ENCODE results near the gene DDTL. TPM values are rescaled to one million over a fixed set of nuclear protein-coding genes. Genes with fewer than 3 reads are reported as not detected.

Gene DDTL
- total and polyA plus RNA-seq, 2 of the 8 experiments (the other 6 are each of a cell fraction or from before 2014, with no cell fraction given): 2.1 to 3.1 TPM

- Histone ChIP-seq H3K4me1 (replicated peaks in 1 of 4; ENCODE audit: control insufficient read depth in 3 of 4, insufficient read depth in 4 of 4, low read length in 3 of 4) (no peaks in the 10 kb centered on the region; a peak in 2 of 7 replicates), H3K79me1 (ENCODE audit: low read depth, low read length) (no peaks in the 10 kb centered on the region), H4K5ac (ENCODE audit: insufficient read length, low read depth, low read length) (no peak overlapping the region), H3K18ac (ENCODE audit: extremely low read depth, low read length) (no peak overlapping the region), H3K23ac (ENCODE audit: insufficient read length) (no peak overlapping the region), H3K27ac (ENCODE audit: low read depth, low read length) (no peak overlapping the region), H2AFZ (ENCODE audit: low read length) (no peak overlapping the region), H4K91ac (replicated peaks; ENCODE audit: insufficient read length, low read length) (no peak overlapping the region), H2BK12ac (ENCODE audit: low read depth, low read length) (no peak overlapping the region), H3K56ac (replicated peaks; ENCODE audit: insufficient read length, low read depth, low read length) (no peak overlapping the region), H3K23me2 (ENCODE audit: low read depth, low read length) (peaks cover 7% of the 10 kb centered on the region; the same call in 1 of the 2 replicates), H4K8ac (ENCODE audit: extremely low read depth, insufficient read depth, low read length) (no peak overlapping the region), H3K36me3 (ENCODE audit: control insufficient read depth in 2 of 4, insufficient read depth in 4 of 4, low read length in 3 of 4) (no peaks in the 10 kb centered on the region), H3K4ac (replicated peaks; ENCODE audit: insufficient read length, low read depth, low read length) (no peak overlapping the region), H3K79me2 (ENCODE audit: control insufficient read depth in 1 of 2, insufficient read depth in 2 of 2, low read length in 2 of 2) (no peaks in the 10 kb centered on the region), H4K20me1 (replicated peaks in 1 of 2; ENCODE audit: control insufficient read depth in 1 of 2, insufficient read depth in 2 of 2, low read length in 2 of 2) (no peaks in the 10 kb centered on the region), H2BK5ac (ENCODE audit: low read depth, low read length) (no peak overlapping the region), H3K4me3 (ENCODE audit: extremely low read depth in 1 of 4, insufficient read depth in 2 of 4, low read depth in 3 of 4, low read length in 4 of 4) (no peak overlapping the region), H3K9me3 (ENCODE audit: insufficient read depth in 2 of 2, low read depth in 1 of 2, low read length in 1 of 2) (no peaks in the 10 kb centered on the region), H2BK15ac (ENCODE audit: low read length) (no peak overlapping the region), H3K27me3 (replicated peaks in 1 of 4; ENCODE audit: control insufficient read depth in 3 of 4, extremely low read depth in 1 of 4, insufficient read depth in 3 of 4, low read length in 3 of 4) (no peaks in the 10 kb centered on the region), H2AK5ac (ENCODE audit: low read depth, low read length) (no peak overlapping the region), H3K14ac (ENCODE audit: insufficient read length) (no peak overlapping the region), H2BK20ac (ENCODE audit: low read length) (no peak overlapping the region), H3K4me2 (ENCODE audit: insufficient read depth in 1 of 2, low read depth in 2 of 2, low read length in 2 of 2) (no peak overlapping the region; a peak in 1 of 4 replicates), H2BK120ac (replicated peaks; ENCODE audit: low read depth, low read length) (no peak overlapping the region), H3K9ac (replicated peaks in 1 of 4; ENCODE audit: extremely low read depth in 1 of 4, low read depth in 3 of 4, low read length in 3 of 4) (no peak overlapping the region)
- CTCF ChIA-PET (ENCODE audit: partially characterized antibody): interaction anchor here (0.6 to 0.7 kb wide), 2 partner anchors 14 to 105 kb away, joined by 3 read pairs; no protein-coding TSS in a partner anchor
- peak in 1 of 2 experiments; percentile 68 for DNase-seq (ENCODE audit: low read depth in 1 of 2, low spot score in 2 of 2)
- TF ChIP-seq CEBPB (IDR thresholded peaks at IDR 0.05; ENCODE audit: low read depth, low read length) (no peak), CTCF (IDR thresholded peaks at IDR 0.05; ENCODE audit: control extremely low read depth in 1 of 3, insufficient read depth in 1 of 3, low read depth in 1 of 3, low read length in 3 of 3) (peak; percentile 48 to 69 (median 66)), RXRA (IDR thresholded peaks at IDR 0.05; ENCODE audit: insufficient read depth, low read depth, low read length) (no peak), SP2 (IDR thresholded peaks at IDR 0.05; ENCODE audit: low read length) (no peak), TAF1 (IDR thresholded peaks at IDR 0.05; ENCODE audit: low read depth, low read length) (no peak), RAD21 (IDR thresholded peaks at IDR 0.05 in 1 of 2, conservative IDR thresholded peaks at IDR 0.05 in 1 of 2; ENCODE audit: low read depth in 2 of 2, low read length in 2 of 2) (peak; percentile 80 to 82), MAX (IDR thresholded peaks at IDR 0.05) (peak; percentile 75), E2F6 (IDR thresholded peaks at IDR 0.05) (peak; percentile 38; the same call in 1 of the 2 replicates), RBBP5 (IDR thresholded peaks at IDR 0.05; ENCODE audit: borderline replicate concordance, low read depth, low read length) (no peak)
- 27% methylated on average over 6 of the region's 6 CpGs; no CpG with 5 or more reads in 1 of the 2 experiments for WGBS, 2 experiments (ENCODE audit: extremely low coverage in 1 of 2, insufficient coverage in 1 of 2, insufficient read length in 1 of 2, insufficient replicate concordance in 2 of 2, low coverage in 1 of 2, low lambda C conversion rate in 2 of 2, missing lambda C conversion rate in 1 of 2)
- POLR2A ChIA-PET (ENCODE audit: partially characterized antibody): no interaction called here
- peak; percentile 90 for FAIRE-seq
These were observed 17.7 kb downstream of the DDTL start for GRCh38 chr22:23984430-23984829.

Measured in H1 (cell line).